ENCODE results near the gene C4orf54.

DNA sequence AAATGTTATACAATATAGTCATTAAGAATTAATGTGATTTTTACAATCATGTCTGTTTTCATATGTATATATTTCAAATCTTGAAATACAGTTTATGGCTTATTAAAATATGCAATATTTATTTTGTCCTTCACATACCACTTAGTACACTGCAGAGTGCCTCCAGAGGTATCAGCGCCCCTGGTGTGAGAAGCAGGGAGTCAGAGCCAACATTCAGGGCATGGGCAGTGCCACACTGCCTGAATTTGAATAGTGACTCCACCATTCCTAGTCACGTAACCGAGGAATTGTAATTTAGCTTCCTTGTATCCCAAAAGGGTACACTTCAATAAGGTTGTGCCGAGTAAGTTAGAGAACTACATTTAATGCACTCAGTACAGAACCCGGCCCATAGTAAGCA lies 4.3 kb upstream of the C4orf54 start:
- TF ChIP-seq, protein P1, sequence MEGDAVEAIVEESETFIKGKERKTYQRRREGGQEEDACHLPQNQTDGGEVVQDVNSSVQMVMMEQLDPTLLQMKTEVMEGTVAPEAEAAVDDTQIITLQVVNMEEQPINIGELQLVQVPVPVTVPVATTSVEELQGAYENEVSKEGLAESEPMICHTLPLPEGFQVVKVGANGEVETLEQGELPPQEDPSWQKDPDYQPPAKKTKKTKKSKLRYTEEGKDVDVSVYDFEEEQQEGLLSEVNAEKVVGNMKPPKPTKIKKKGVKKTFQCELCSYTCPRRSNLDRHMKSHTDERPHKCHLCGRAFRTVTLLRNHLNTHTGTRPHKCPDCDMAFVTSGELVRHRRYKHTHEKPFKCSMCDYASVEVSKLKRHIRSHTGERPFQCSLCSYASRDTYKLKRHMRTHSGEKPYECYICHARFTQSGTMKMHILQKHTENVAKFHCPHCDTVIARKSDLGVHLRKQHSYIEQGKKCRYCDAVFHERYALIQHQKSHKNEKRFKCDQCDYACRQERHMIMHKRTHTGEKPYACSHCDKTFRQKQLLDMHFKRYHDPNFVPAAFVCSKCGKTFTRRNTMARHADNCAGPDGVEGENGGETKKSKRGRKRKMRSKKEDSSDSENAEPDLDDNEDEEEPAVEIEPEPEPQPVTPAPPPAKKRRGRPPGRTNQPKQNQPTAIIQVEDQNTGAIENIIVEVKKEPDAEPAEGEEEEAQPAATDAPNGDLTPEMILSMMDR (conservative IDR thresholded peaks at IDR 0.05 in 1 of 2, IDR thresholded peaks at IDR 0.05 in 1 of 2; ENCODE audit: extremely low read depth in 1 of 2, insufficient read depth in 1 of 2, low read depth in 1 of 2, low read length in 2 of 2) = no peak
- TF ChIP-seq EZH2 (IDR thresholded peaks at IDR 0.05; ENCODE audit: borderline replicate concordance, low read length) = no peak
